GM21786 (cell line): ENCODE results near the gene ANKH.

Source experiments
- ATAC-seq: cut with Tn5 transposase; IDR thresholded peaks from one replicate; pipeline ENCODE4 v1.9.1; 2021; ENCODE audit not compliant: unreplicated experiment

ANKH gene

GRCh38 chr5:14699159-14699558 lies 172.4 kb downstream of the ANKH start:
- no peak for ATAC-seq

GRCh38 chr5:14698495-14698894 lies 173.1 kb downstream of the ANKH start:
- ATAC-seq, result no peak

GRCh38 chr5:14696851-14697250 lies 174.7 kb downstream of the ANKH start:
- no peak for ATAC-seq

- ATAC-seq, result no peak
Observed at GRCh38 chr5:14696057-14696456, 175.5 kb downstream of the ANKH start.

GRCh38 chr5:14695152-14695551 lies 176.4 kb downstream of the ANKH start:
- no peak for ATAC-seq

- no peak for ATAC-seq
Observed at GRCh38 chr5:14693070-14693469, 178.5 kb downstream of the ANKH start.

GRCh38 chr5:14687023-14687665 lies 184.4 kb downstream of the ANKH start:
- no peak for ATAC-seq

- ATAC-seq, result no peak
Observed at GRCh38 chr5:14686517-14686916, 185.1 kb downstream of the ANKH start.

- ATAC-seq, result peak; percentile 96
Observed at GRCh38 chr5:14685757-14686156, 185.8 kb downstream of the ANKH start.

GRCh38 chr5:14684757-14685156 lies 186.8 kb downstream of the ANKH start:
- ATAC-seq, result no peak

GRCh38 chr5:14683906-14684455 lies 187.6 kb downstream of the ANKH start:
- no peak for ATAC-seq

GRCh38 chr5:14681236-14681752 lies 190.3 kb downstream of the ANKH start:
- ATAC-seq, result no peak

GRCh38 chr5:14679595-14679994 lies 192.0 kb downstream of the ANKH start:
- no peak for ATAC-seq

GRCh38 chr5:14678773-14679334 lies 192.7 kb downstream of the ANKH start:
- ATAC-seq, result no peak

- ATAC-seq, result peak; percentile 39
Observed at GRCh38 chr5:14676320-14676719, 195.3 kb downstream of the ANKH start.

- peak; percentile 36 for ATAC-seq
Observed at GRCh38 chr5:14675865-14676300, 195.7 kb downstream of the ANKH start.

GRCh38 chr5:14674983-14675854 lies 196.4 kb downstream of the ANKH start:
- ATAC-seq, result peak; percentile 3

GRCh38 chr5:14673443-14673842 lies 198.1 kb downstream of the ANKH start:
- no peak for ATAC-seq

GRCh38 chr5:14672484-14673394 lies 198.8 kb downstream of the ANKH start:
- ATAC-seq, result no peak

GRCh38 chr5:14672082-14672481 lies 199.5 kb downstream of the ANKH start:
- no peak for ATAC-seq
